Subcutaneous abdominal adipose tissue (tissue), 5 donors: ENCODE results near the gene APOL5.

Experiments
- H3K27ac ChIP-seq: one replicate; pipeline ENCODE4 v1.7.0; 2013; ENCODE audit warnings: low read depth, mild to moderate bottlenecking, inconsistent platforms, low read length, moderate library complexity
- H3K27me3 ChIP-seq, 5 donors: one replicate each; pipeline ENCODE4 v1.7.0; 2013; ENCODE audit warnings: low read length in 5 of 5, inconsistent platforms in 1 of 5; ENCODE audit not compliant: control insufficient read depth in 5 of 5, insufficient read depth in 4 of 5
- H3K36me3 ChIP-seq, 5 donors: one replicate each; pipeline ENCODE4 v1.7.0; 2013; ENCODE audit warnings: low read length in 5 of 5; ENCODE audit not compliant: control insufficient read depth in 5 of 5, insufficient read depth in 5 of 5
- H3K4me1 ChIP-seq, 5 donors: one replicate each; pipeline ENCODE4 v1.7.0; 2013; ENCODE audit warnings: low read length in 5 of 5, mild to moderate bottlenecking in 3 of 5, moderate library complexity in 1 of 5; ENCODE audit not compliant: control insufficient read depth in 5 of 5, insufficient read depth in 5 of 5
- H3K4me3 ChIP-seq, 5 donors: one replicate each; pipeline ENCODE4 v1.7.0; 2013; ENCODE audit warnings: low read length in 5 of 5, low read depth in 1 of 5
- H3K9ac ChIP-seq, 5 donors: one replicate each; pipeline ENCODE4 v1.7.0; 2013; ENCODE audit warnings: low read length in 5 of 5, mild to moderate bottlenecking in 4 of 5, moderate library complexity in 3 of 5
- H3K9me3 ChIP-seq, 5 donors: one replicate each; pipeline ENCODE4 v1.7.0; 2013; ENCODE audit warnings: low read length in 5 of 5; ENCODE audit not compliant: control insufficient read depth in 5 of 5
- donor health status: healthy.
- donor health status: healthy.
- donor health status: healthy.
- donor health status: healthy.
- donor health status: healthy.

Gene APOL5

DNA sequence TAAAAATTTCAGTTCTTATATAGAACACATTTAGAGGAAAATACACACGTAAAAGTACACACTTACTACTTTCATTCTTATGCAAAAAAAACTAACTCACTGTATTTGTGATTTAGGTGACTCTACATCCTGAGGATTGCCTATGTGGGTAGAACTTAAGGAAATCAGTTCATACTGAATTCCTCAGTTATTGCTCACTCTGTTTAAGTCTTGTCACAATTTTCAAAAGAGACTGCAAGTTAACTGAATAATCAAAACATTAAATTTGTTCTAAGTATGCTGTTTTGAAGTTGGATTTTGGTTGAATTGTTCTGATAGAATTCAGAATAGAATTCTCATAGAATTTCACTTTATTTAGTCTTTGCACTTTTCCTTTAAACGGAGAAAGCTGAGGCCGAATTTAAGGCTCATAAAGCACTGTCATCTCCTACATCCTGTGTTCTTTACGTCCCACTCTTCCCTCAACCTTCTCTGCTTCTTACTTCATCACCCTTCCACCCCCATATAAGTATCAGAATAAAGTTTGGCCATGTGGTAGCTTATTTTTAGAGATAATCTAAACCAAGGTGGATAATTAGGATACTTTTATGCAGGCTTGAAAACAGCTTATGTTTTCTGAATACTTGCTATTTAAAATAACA, 59.8 kb downstream of the APOL5 start:
- Histone ChIP-seq H3K36me3 (peaks cover 0 to 15% (median 3%) of the 10 kb centered on the region in 5 donors), H3K9me3 (no peaks in the 10 kb centered on the region), H3K4me3 (no peak overlapping the region), H3K27me3 (no peaks in the 10 kb centered on the region), H3K4me1 (peaks cover 0 to 6% (median 0%) of the 10 kb centered on the region in 5 donors), H3K9ac (no peak overlapping the region), H3K27ac (no peak overlapping the region)
